ENCODE measurements around the gene GATAD2A. TPM values are rescaled to one million over a fixed set of nuclear protein-coding genes. Genes with fewer than 3 reads are reported as not detected.

The GATAD2A gene
- total RNA-seq, 4 donors from 2014 or later = 73.8 to 128 (median 87.7) TPM

- intact Hi-C loops (cut with DNase I; ENCODE audit: low total_unique reads) = loop anchor here (5.0 kb wide), 1 partner anchor 122 kb away; no protein-coding TSS in a partner anchor
- 11 to 19% methylated on average over 14 of the region's 14 CpGs for WGBS, 2 donors
- TF ChIP-seq POLR2A (IDR thresholded peaks at IDR 0.05) (no peak), CTCF (IDR thresholded peaks at IDR 0.05) (no peak)
- DNase-seq (ENCODE audit: low spot score in 2 of 2) = peak; percentile 87 to 96
- no peak overlapping the region for H3K4me3 ChIP-seq (ENCODE audit: low read depth, poor library complexity, severe bottlenecking)
Observed at GRCh38 chr19:19488875-19489690, 83.6 kb downstream of the GATAD2A start.

GRCh38 chr19:19489804-19490204, 84.3 kb downstream of the GATAD2A start:
- TF ChIP-seq POLR2A (IDR thresholded peaks at IDR 0.05) (no peak), CTCF (IDR thresholded peaks at IDR 0.05) (no peak)
- no peak for DNase-seq (ENCODE audit: low spot score in 2 of 2)
- WGBS, 2 donors = 32 to 39% methylated on average over 9 of the region's 9 CpGs
- intact Hi-C loops (cut with DNase I; ENCODE audit: low total_unique reads) = loop anchor here (5.0 kb wide), 1 partner anchor 123 kb away; no protein-coding TSS in a partner anchor
- H3K4me3 ChIP-seq (ENCODE audit: low read depth, poor library complexity, severe bottlenecking) = no peak overlapping the region

- no peak overlapping the region for H3K4me3 ChIP-seq (ENCODE audit: low read depth, poor library complexity, severe bottlenecking)
Observed at GRCh38 chr19:19490214-19490968, 84.9 kb downstream of the GATAD2A start.

GRCh38 chr19:19491321-19492025, 86.0 kb downstream of the GATAD2A start:
- 85 to 88% methylated on average over 11 to 14 of the region's 15 CpGs for WGBS, 2 donors
- no peak for TF ChIP-seq CTCF (IDR thresholded peaks at IDR 0.05)
- no peak for TF ChIP-seq POLR2A (IDR thresholded peaks at IDR 0.05)
- intact Hi-C loops (cut with DNase I; ENCODE audit: low total_unique reads) = no loop called here
- no peak overlapping the region for H3K4me3 ChIP-seq (ENCODE audit: low read depth, poor library complexity, severe bottlenecking)
- DNase-seq (ENCODE audit: low spot score in 2 of 2) = no peak

More at GRCh38 chr19:19490214-19490968, 84.9 kb downstream of the GATAD2A start:
- WGBS, 2 donors = 21 to 26% methylated on average over 19 to 20 of the region's 20 CpGs
- DNase-seq (ENCODE audit: low spot score in 2 of 2) = peak; percentile 81 to 96
- TF ChIP-seq CTCF (IDR thresholded peaks at IDR 0.05) (peak in 1 of 3 donors; percentile 61), POLR2A (IDR thresholded peaks at IDR 0.05) (no peak)
- intact Hi-C loops (cut with DNase I; ENCODE audit: low total_unique reads) = no loop called here

GRCh38 chr19:19492026-19492610, 86.6 kb downstream of the GATAD2A start:
- no peak for DNase-seq (ENCODE audit: low spot score in 2 of 2)
- TF ChIP-seq CTCF (IDR thresholded peaks at IDR 0.05) = no peak
- no peak for TF ChIP-seq POLR2A (IDR thresholded peaks at IDR 0.05)
- no peak overlapping the region for H3K4me3 ChIP-seq (ENCODE audit: low read depth, poor library complexity, severe bottlenecking)
- 83 to 90% methylated on average over 19 to 21 of the region's 21 CpGs for WGBS, 2 donors
- intact Hi-C loops (cut with DNase I; ENCODE audit: low total_unique reads) = no loop called here
